Smooth muscle cell of bladder (primary cell): ENCODE results near the gene IVNS1ABP. TPM values are rescaled to one million over a fixed set of nuclear protein-coding genes. Genes with fewer than 3 reads are reported as not detected.

ENCODE experiments used
- total RNA-seq: library from RNA; depleted of rRNA; stranded (reverse); fragments of >200 nt; gene quantifications from 2 replicates; pipeline ENCODE4 v1.2.3, GENCODE V29; 2014

The IVNS1ABP gene
- total RNA-seq, result 37.0 and 69.3 TPM in 2 replicates

DNA sequence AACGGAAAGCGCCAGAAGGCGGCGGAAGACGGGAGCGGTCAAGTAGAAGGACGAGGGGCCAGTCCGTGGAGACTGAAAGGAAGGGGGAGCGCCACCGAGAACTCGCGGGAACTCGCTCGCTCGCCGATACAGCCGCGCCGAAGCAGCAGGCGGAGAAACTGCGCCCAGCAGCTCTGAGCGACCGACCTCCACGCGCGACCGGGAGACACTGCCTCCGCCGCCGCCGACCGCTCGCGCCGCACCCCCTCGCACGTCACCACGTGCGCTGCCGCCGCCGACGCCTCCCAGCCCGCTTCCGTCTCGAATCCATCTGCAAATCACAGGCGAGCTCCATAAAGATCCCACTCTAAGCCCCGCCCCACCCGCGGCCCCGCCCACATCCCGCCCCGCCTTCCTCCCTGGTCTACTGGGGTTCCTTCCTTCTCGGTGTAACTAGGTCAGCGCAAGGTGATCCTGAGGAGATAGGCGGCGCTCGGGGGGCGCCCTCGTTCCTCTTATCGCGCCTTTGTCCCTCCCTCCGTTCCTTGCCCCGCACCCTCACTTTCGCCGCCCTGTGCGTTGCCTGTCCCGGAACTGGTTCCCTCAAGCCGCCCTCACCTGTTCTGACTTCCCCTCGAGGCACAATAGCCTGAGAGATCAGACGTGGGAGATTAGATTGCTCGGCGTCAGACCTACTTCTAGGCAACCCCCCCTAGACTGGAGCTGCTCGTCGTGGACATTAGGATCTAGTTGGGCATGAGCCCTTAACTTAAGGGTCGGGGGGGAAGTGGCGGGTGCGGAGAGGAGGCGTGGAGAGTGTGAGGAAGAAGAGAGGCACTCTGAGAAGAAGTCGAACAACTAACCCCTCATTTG, at the start of gene IVNS1ABP:
TSS of gene IVNS1ABP (minus strand) at position 210 of the 852 bp plus-strand sequence. CDS start 7,750 bp downstream, outside the sequence.

Other genes starting within 250 kb of the IVNS1ABP start
- 21.0 and 21.9 TPM in 2 replicates for gene TRMT1L, start 160.3 kb downstream of the IVNS1ABP start, total RNA-seq
- gene SWT1, start 160.1 kb downstream of the IVNS1ABP start, total RNA-seq, result 4.1 and 4.5 TPM in 2 replicates